GM23338 (cell line): ENCODE results near the gene RNASE8. TPM values are rescaled to one million over a fixed set of nuclear protein-coding genes. Genes with fewer than 3 reads are reported as not detected.

Experiments used
- ATAC-seq: fragments of 200-7000 bp; cut with Tn5 transposase; 3 replicates; pipeline ENCODE4 v1.9.1; 2020
- DNase-seq: peaks from one replicate; pipeline ENCODE4 v3.0.0-alpha.2; 2015; ENCODE audit warnings: low spot score
- H2AFZ ChIP-seq: fragments of 200-600 bp; sonication (generic); 2 replicates; pipeline ENCODE4 v1.8.0; 2016; ENCODE audit warnings: antibody characterized with exemption, mild to moderate bottlenecking, moderate library complexity
- H3F3A ChIP-seq: fragments of 200-600 bp; sonication (generic); replicated peaks from 2 replicates; pipeline ENCODE4 v1.8.0; 2017; ENCODE audit warnings: antibody characterized with exemption, mixed run types, low read depth
- H3K27ac ChIP-seq: fragments of 200-600 bp; sonication (generic); 2 replicates; pipeline ENCODE4 v1.6.1; 2016; ENCODE audit warnings: low read depth
- H3K27me3 ChIP-seq: fragments of 200-600 bp; sonication (generic); 2 replicates; pipeline ENCODE4 v1.8.0; 2016; ENCODE audit warnings: mild to moderate bottlenecking, mixed run types, moderate library complexity; ENCODE audit not compliant: insufficient read depth
- H3K36me3 ChIP-seq: fragments of 200-600 bp; sonication (generic); 2 replicates; pipeline ENCODE4 v1.8.0; 2016; ENCODE audit warnings: mild to moderate bottlenecking; ENCODE audit not compliant: insufficient read depth
- H3K4me1 ChIP-seq: fragments of 200-600 bp; sonication (generic); 2 replicates; pipeline ENCODE4 v1.8.0; 2016; ENCODE audit warnings: mild to moderate bottlenecking, moderate library complexity; ENCODE audit not compliant: insufficient read depth
- H3K4me2 ChIP-seq: fragments of 200-600 bp; sonication (generic); 2 replicates; pipeline ENCODE4 v1.7.1; 2017; ENCODE audit warnings: mixed run types
- H3K4me3 ChIP-seq: fragments of 200-600 bp; sonication (generic); 2 replicates; pipeline ENCODE4 v1.6.1; 2016; ENCODE audit warnings: mixed run types
- H3K79me2 ChIP-seq: fragments of 200-600 bp; sonication (generic); replicated peaks from 2 replicates; pipeline ENCODE4 v1.8.0; 2017; ENCODE audit warnings: mild to moderate bottlenecking; ENCODE audit not compliant: insufficient read depth
- H3K9me2 ChIP-seq: fragments of 200-600 bp; sonication (generic); 2 replicates; pipeline ENCODE4 v1.8.0; 2017; ENCODE audit not compliant: insufficient read depth
- H4K20me1 ChIP-seq: fragments of 200-600 bp; sonication (generic); replicated peaks from 2 replicates; pipeline ENCODE4 v1.8.0; 2017; ENCODE audit warnings: mild to moderate bottlenecking; ENCODE audit not compliant: insufficient read depth
- H3K27ac Mint-ChIP-seq: 2 replicates; pipeline ENCODE4 v1.8.0; 2020; ENCODE audit warnings: inconsistent platforms, mild to moderate bottlenecking, moderate library complexity, mixed read lengths
- H3K27me3 Mint-ChIP-seq: 3 replicates; pipeline ENCODE4 v1.8.0; 2022; ENCODE audit warnings: low read depth, mild to moderate bottlenecking, moderate library complexity, mixed read lengths, inconsistent platforms; ENCODE audit not compliant: insufficient read depth, poor library complexity
- H3K36me3 Mint-ChIP-seq: 3 replicates; pipeline ENCODE4 v1.8.0; 2021; ENCODE audit warnings: low read depth, mild to moderate bottlenecking, inconsistent platforms, moderate library complexity, mixed read lengths
- H3K4me1 Mint-ChIP-seq: 3 replicates; pipeline ENCODE4 v1.8.0; 2020; ENCODE audit warnings: mild to moderate bottlenecking, inconsistent platforms, mixed read lengths
- H3K4me3 Mint-ChIP-seq: 3 replicates; pipeline ENCODE4 v1.8.0; 2021; ENCODE audit warnings: moderate library complexity, mild to moderate bottlenecking, inconsistent platforms, mixed read lengths
- H3K9me3 Mint-ChIP-seq: 3 replicates; pipeline ENCODE4 v1.8.0; 2020; ENCODE audit warnings: moderate library complexity, mild to moderate bottlenecking, inconsistent platforms, mixed read lengths
- CREB1 ChIP-seq: fragments of 250-450 bp; sonication (Bioruptor Pico); IDR thresholded peaks from 2 replicates; pipeline ENCODE4 v1.5.0; 2020; ENCODE audit warnings: low read depth, mild to moderate bottlenecking, moderate library complexity
- EZH2 ChIP-seq: fragments of 200-600 bp; sonication (generic); IDR thresholded peaks from one replicate; pipeline ENCODE4 v1.8.0; 2017; ENCODE audit warnings: antibody characterized with exemption, mild to moderate bottlenecking, low read depth; ENCODE audit not compliant: unreplicated experiment
- EZH2phosphoT487 ChIP-seq: fragments of 200-600 bp; sonication (generic); IDR thresholded peaks from one replicate; pipeline ENCODE4 v1.8.1; 2018; ENCODE audit warnings: antibody characterized with exemption; ENCODE audit not compliant: unreplicated experiment
- JUNB ChIP-seq: IDR thresholded peaks from one replicate; pipeline ENCODE4 v1.6.1; 2016; ENCODE audit warnings: antibody characterized with exemption; ENCODE audit not compliant: unreplicated experiment
- NANOG ChIP-seq: IDR thresholded peaks from 2 replicates; pipeline ENCODE4 v1.6.1; 2016; ENCODE audit warnings: antibody characterized with exemption, borderline replicate concordance
- POLR2AphosphoS5 ChIP-seq: IDR thresholded peaks from 2 replicates; pipeline ENCODE4 v1.6.1; 2016; ENCODE audit warnings: antibody characterized with exemption, low read depth
- REST ChIP-seq: IDR thresholded peaks from one replicate; pipeline ENCODE4 v1.6.1; 2018; ENCODE audit warnings: antibody characterized with exemption; ENCODE audit not compliant: unreplicated experiment
- STAT1 ChIP-seq: IDR thresholded peaks from one replicate; pipeline ENCODE4 v1.6.1; 2016; ENCODE audit warnings: antibody characterized with exemption; ENCODE audit not compliant: unreplicated experiment
- ZNF114 ChIP-seq: fragments of 250-450 bp; sonication (Bioruptor Pico); IDR thresholded peaks from 2 replicates; pipeline ENCODE4 v1.5.0; 2020; ENCODE audit warnings: mild to moderate bottlenecking, moderate library complexity
- ZNF331 ChIP-seq: fragments of 250-450 bp; sonication (Bioruptor Pico); IDR thresholded peaks from 2 replicates; pipeline ENCODE4 v1.5.0; 2020; ENCODE audit warnings: low read depth, mild to moderate bottlenecking, moderate library complexity
- polyA plus RNA-seq: library from polyadenylated mRNA; unstranded; fragments of >200 nt; fragmentation: Nextera tagmentation; extraction: Ambion mirVana; gene quantifications from 2 replicates; pipeline ENCODE4 v1.2.1, GENCODE V29; 2016
- total RNA-seq: library from RNA; depleted of rRNA; stranded (reverse); fragments of >200 nt; shearing (Covaris generic); gene quantifications from 2 replicates; pipeline ENCODE4 v1.2.3, GENCODE V29; 2014
- TF ChIP-seq, protein P1 (sequence below), 2 experiments: fragments of 200-600 bp in 1 of 2; sonication (generic) in 1 of 2; conservative IDR thresholded peaks; 2 replicates each; pipeline versions ENCODE4 v1.5.1 to v1.6.1; 2016 to 2017; ENCODE audit warnings: antibody characterized with exemption in 2 of 2, low read depth in 2 of 2, mild to moderate bottlenecking in 2 of 2, moderate library complexity in 1 of 2
- TF ChIP-seq, protein P2 (sequence below): fragments of 250-450 bp; sonication (Bioruptor Pico); IDR thresholded peaks from 2 replicates; pipeline ENCODE4 v1.5.0; 2020; ENCODE audit warnings: mild to moderate bottlenecking, moderate library complexity
- TF ChIP-seq, protein P3 (sequence below): IDR thresholded peaks from 2 replicates; pipeline ENCODE4 v1.6.1; 2016; ENCODE audit warnings: antibody characterized with exemption

Gene RNASE8
- total and polyA plus RNA-seq, 2 experiments from 2014 or later: not detected

GRCh38 chr14:21043387-21043973 lies 14.1 kb upstream of the RNASE8 start:
- no peaks in the 10 kb centered on the region for H3K36me3 ChIP-seq
- H3K27ac ChIP-seq: no peak overlapping the region
- Mint-ChIP-seq H3K27ac (no peak overlapping the region), H3K4me1 (peaks cover 21% of the 10 kb centered on the region), H3K27me3 (peaks cover 10% of the 10 kb centered on the region), H3K4me3 (no peak overlapping the region), H3K36me3 (no peaks in the 10 kb centered on the region; the same call in 2 of the 3 replicates), H3K9me3 (no peaks in the 10 kb centered on the region; the same call in 2 of the 3 replicates)
- no peaks in the 10 kb centered on the region for H4K20me1 ChIP-seq
- H3K4me3 ChIP-seq: no peak overlapping the region
- DNase-seq (no peak), ATAC-seq (no peak)
- no peaks in the 10 kb centered on the region; the same call in 1 of the 2 replicates for H3K9me2 ChIP-seq
- H3F3A ChIP-seq: no peaks in the 10 kb centered on the region
- no peaks in the 10 kb centered on the region for H3K27me3 ChIP-seq
- TF ChIP-seq ZNF114 (no peak), EZH2 (no peak), ZNF331 (CRISPR knock-in tag) (no peak), REST (no peak), STAT1 (no peak), EZH2phosphoT487 (no peak), CREB1 (CRISPR knock-in tag) (no peak), NANOG (no peak), JUNB (no peak), POLR2AphosphoS5 (no peak)
- TF ChIP-seq, protein P1, sequence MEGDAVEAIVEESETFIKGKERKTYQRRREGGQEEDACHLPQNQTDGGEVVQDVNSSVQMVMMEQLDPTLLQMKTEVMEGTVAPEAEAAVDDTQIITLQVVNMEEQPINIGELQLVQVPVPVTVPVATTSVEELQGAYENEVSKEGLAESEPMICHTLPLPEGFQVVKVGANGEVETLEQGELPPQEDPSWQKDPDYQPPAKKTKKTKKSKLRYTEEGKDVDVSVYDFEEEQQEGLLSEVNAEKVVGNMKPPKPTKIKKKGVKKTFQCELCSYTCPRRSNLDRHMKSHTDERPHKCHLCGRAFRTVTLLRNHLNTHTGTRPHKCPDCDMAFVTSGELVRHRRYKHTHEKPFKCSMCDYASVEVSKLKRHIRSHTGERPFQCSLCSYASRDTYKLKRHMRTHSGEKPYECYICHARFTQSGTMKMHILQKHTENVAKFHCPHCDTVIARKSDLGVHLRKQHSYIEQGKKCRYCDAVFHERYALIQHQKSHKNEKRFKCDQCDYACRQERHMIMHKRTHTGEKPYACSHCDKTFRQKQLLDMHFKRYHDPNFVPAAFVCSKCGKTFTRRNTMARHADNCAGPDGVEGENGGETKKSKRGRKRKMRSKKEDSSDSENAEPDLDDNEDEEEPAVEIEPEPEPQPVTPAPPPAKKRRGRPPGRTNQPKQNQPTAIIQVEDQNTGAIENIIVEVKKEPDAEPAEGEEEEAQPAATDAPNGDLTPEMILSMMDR (conservative IDR thresholded peaks at IDR 0.05; ENCODE audit: low read depth in 2 of 2): no peak
- TF ChIP-seq, protein P2, sequence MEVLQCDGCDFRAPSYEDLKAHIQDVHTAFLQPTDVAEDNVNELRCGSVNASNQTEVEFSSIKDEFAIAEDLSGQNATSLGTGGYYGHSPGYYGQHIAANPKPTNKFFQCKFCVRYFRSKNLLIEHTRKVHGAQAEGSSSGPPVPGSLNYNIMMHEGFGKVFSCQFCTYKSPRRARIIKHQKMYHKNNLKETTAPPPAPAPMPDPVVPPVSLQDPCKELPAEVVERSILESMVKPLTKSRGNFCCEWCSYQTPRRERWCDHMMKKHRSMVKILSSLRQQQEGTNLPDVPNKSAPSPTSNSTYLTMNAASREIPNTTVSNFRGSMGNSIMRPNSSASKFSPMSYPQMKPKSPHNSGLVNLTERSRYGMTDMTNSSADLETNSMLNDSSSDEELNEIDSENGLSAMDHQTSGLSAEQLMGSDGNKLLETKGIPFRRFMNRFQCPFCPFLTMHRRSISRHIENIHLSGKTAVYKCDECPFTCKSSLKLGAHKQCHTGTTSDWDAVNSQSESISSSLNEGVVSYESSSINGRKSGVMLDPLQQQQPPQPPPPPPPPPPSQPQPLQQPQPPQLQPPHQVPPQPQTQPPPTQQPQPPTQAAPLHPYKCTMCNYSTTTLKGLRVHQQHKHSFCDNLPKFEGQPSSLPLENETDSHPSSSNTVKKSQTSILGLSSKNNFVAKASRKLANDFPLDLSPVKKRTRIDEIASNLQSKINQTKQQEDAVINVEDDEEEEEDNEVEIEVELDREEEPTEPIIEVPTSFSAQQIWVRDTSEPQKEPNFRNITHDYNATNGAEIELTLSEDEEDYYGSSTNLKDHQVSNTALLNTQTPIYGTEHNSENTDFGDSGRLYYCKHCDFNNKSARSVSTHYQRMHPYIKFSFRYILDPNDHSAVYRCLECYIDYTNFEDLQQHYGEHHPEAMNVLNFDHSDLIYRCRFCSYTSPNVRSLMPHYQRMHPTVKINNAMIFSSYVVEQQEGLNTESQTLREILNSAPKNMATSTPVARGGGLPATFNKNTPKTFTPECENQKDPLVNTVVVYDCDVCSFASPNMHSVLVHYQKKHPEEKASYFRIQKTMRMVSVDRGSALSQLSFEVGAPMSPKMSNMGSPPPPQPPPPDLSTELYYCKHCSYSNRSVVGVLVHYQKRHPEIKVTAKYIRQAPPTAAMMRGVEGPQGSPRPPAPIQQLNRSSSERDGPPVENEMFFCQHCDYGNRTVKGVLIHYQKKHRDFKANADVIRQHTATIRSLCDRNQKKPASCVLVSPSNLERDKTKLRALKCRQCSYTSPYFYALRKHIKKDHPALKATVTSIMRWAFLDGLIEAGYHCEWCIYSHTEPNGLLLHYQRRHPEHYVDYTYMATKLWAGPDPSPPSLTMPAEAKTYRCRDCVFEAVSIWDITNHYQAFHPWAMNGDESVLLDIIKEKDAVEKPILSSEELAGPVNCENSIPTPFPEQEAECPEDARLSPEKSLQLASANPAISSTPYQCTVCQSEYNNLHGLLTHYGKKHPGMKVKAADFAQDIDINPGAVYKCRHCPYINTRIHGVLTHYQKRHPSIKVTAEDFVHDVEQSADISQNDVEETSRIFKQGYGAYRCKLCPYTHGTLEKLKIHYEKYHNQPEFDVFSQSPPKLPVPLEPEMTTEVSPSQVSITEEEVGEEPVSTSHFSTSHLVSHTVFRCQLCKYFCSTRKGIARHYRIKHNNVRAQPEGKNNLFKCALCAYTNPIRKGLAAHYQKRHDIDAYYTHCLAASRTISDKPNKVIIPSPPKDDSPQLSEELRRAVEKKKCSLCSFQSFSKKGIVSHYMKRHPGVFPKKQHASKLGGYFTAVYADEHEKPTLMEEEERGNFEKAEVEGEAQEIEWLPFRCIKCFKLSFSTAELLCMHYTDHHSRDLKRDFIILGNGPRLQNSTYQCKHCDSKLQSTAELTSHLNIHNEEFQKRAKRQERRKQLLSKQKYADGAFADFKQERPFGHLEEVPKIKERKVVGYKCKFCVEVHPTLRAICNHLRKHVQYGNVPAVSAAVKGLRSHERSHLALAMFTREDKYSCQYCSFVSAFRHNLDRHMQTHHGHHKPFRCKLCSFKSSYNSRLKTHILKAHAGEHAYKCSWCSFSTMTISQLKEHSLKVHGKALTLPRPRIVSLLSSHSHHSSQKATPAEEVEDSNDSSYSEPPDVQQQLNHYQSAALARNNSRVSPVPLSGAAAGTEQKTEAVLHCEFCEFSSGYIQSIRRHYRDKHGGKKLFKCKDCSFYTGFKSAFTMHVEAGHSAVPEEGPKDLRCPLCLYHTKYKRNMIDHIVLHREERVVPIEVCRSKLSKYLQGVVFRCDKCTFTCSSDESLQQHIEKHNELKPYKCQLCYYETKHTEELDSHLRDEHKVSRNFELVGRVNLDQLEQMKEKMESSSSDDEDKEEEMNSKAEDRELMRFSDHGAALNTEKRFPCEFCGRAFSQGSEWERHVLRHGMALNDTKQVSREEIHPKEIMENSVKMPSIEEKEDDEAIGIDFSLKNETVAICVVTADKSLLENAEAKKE (CRISPR knock-in tag): no peak
- TF ChIP-seq, protein P3, sequence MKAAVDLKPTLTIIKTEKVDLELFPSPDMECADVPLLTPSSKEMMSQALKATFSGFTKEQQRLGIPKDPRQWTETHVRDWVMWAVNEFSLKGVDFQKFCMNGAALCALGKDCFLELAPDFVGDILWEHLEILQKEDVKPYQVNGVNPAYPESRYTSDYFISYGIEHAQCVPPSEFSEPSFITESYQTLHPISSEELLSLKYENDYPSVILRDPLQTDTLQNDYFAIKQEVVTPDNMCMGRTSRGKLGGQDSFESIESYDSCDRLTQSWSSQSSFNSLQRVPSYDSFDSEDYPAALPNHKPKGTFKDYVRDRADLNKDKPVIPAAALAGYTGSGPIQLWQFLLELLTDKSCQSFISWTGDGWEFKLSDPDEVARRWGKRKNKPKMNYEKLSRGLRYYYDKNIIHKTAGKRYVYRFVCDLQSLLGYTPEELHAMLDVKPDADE: no peak
- no peaks in the 10 kb centered on the region for H3K79me2 ChIP-seq
- H3K4me2 ChIP-seq: no peak overlapping the region
- peaks cover 10% of the 10 kb centered on the region for H3K4me1 ChIP-seq
- H2AFZ ChIP-seq: no peak overlapping the region
